Measurements from ENCODE around the gene ARID5A.
"Not testable (repeated sequence)": the region's sequence is repeated elsewhere in the genome, so short reads cannot be mapped to it uniquely, and the experiment has no call there.

ARID5A gene, protein sequence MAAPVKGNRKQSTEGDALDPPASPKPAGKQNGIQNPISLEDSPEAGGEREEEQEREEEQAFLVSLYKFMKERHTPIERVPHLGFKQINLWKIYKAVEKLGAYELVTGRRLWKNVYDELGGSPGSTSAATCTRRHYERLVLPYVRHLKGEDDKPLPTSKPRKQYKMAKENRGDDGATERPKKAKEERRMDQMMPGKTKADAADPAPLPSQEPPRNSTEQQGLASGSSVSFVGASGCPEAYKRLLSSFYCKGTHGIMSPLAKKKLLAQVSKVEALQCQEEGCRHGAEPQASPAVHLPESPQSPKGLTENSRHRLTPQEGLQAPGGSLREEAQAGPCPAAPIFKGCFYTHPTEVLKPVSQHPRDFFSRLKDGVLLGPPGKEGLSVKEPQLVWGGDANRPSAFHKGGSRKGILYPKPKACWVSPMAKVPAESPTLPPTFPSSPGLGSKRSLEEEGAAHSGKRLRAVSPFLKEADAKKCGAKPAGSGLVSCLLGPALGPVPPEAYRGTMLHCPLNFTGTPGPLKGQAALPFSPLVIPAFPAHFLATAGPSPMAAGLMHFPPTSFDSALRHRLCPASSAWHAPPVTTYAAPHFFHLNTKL

DNA sequence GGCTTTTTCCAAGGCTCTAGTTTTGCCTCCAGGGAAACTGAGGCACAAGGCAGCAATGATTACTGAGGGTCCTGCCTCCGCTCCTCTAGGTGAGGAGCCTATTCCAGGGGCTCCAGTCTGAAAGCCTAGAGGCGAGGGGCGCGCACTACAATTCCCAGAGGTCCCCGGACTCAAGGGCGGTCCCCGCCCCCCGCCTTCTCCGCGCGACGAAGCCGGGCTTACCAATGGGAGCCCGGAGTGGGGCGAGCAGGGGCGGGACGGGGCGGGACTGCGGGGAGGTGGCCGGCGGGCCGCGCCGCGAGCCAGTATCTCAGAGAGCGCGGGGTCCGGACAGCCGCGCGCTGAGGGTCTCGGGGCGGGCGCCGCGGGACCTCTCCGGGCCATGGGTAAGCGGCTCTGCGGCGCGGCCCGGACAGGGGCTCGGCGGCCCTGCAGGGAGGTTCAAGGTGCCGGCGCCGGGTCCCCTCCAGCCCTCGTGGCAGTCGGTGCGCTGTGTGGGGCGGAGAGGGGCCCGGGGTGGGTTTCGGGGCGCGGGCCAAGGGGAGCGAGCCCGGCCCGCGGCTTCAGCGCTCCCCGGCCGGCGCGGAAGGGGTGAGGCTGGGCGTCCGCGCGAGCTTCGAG, at the start of gene ARID5A:
Gene ARID5A (plus strand): TSS at position 308 of the 621 bp plus-strand sequence. CDS start 75 bp downstream, at position 383.
- Histone ChIP-seq H3K4me3 (ENCODE audit: low read depth in 1 of 2, low read length in 2 of 2) (peak within 1 kb of the TSS; percentile 61 to 87), H3K27ac (ENCODE audit: low read length) (peak within 1 kb of the TSS; percentile 65), H3K27me3 (ENCODE audit: low read depth, low read length) (no peaks in the 10 kb centered on the region), H3K36me3 (ENCODE audit: control insufficient read depth in 1 of 2, insufficient read depth in 2 of 2, low read length in 2 of 2) (no peaks in the 10 kb centered on the region), H3K4me1 (ENCODE audit: control insufficient read depth in 1 of 2, insufficient read depth in 2 of 2, low read length in 2 of 2) (peaks cover 29 to 52% of the 10 kb centered on the region in 2 donors), H3K9me3 (ENCODE audit: control insufficient read depth in 1 of 2, low read length in 2 of 2) (no peaks in the 10 kb centered on the region)

DNA sequence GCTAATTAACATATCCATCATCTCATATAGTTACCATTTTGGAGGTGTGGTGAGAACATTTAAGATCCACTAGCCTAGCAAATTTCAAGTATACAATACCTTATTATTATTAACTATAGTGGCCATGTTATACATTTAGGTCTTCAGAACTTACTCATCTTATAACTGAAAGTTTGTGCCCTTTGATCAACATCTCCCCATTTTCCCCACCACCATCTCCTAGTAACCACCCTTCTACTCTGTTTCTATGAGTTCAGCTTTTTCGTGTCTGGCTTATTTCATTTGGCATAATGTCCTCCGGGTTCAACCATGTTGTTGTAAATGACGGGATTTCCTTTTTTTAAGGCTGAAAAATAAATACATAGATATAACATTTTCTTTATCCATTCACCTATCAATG, 47.3 kb upstream of the ARID5A start:
- Histone ChIP-seq H3K27me3 (ENCODE audit: low read depth, low read length) (no peaks in the 10 kb centered on the region), H3K4me3 (ENCODE audit: low read depth in 1 of 2, low read length in 2 of 2) (no peak overlapping the region), H3K9me3 (ENCODE audit: control insufficient read depth in 1 of 2, low read length in 2 of 2) (peaks cover 0 to 2% of the 10 kb centered on the region in 2 donors), H3K27ac (ENCODE audit: low read length) (no peak overlapping the region), H3K4me1 (ENCODE audit: control insufficient read depth in 1 of 2, insufficient read depth in 2 of 2, low read length in 2 of 2) (no peaks in the 10 kb centered on the region), H3K36me3 (ENCODE audit: control insufficient read depth in 1 of 2, insufficient read depth in 2 of 2, low read length in 2 of 2) (no peaks in the 10 kb centered on the region)

DNA sequence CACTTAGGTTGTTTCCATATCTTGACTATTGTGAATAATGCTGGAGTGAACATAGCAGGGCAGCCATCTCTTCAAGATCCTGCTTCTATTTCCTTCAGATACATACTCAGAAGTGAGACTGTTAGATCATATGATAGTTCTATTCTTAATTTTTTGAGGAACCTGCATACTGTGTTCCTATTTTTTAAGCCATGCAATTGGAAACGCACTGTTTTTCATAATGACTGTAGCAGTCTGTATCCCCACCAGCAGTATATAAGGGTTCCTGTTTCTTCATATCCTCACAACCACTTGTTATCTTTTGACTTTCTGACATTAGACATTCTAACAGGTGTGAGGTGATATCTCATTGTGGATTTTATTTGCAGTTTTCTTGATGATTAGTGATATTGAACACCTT, 46.9 kb upstream of the ARID5A start:
- peaks cover 0 to 4% of the 10 kb centered on the region in 2 donors for H3K9me3 ChIP-seq (ENCODE audit: control insufficient read depth in 1 of 2, low read length in 2 of 2)
- no peaks in the 10 kb centered on the region for H3K4me1 ChIP-seq (ENCODE audit: control insufficient read depth in 1 of 2, insufficient read depth in 2 of 2, low read length in 2 of 2)
- no peaks in the 10 kb centered on the region for H3K36me3 ChIP-seq (ENCODE audit: control insufficient read depth in 1 of 2, insufficient read depth in 2 of 2, low read length in 2 of 2)
- no peak overlapping the region for H3K4me3 ChIP-seq (ENCODE audit: low read depth in 1 of 2, low read length in 2 of 2)
- no peak overlapping the region for H3K27ac ChIP-seq (ENCODE audit: low read length)
- H3K27me3 ChIP-seq (ENCODE audit: low read depth, low read length) = no peaks in the 10 kb centered on the region

DNA sequence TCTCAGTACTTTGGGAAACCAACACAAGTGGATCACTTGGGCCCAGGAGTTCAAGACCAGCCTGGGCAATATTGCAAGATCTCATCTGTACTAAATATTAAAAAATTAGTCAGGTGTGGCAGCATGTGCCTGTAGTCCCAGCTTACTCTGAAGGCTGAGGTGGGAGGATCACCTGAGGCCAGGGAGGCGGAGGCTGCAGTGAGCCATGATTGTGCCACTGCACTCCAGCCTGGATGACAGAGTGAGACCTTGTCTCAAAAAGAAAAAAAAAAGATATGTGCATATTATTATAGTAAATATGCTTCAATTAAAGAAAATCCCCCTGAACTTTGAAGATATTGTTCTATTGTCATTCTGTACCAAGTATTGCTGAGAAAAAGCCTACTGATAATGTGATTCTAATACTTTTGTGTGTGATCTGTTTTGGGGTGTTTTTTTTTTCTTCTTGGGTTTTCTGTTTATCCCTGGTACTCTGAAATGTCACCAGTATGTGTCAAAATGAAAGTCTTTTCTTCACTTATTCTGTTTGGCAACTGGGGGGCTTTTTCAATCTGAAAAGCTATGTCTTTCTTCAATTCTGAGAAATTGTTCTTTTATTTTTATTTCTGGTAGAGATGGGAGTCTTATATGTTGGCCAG, 44.6 kb upstream of the ARID5A start:
- Histone ChIP-seq H3K4me3 (ENCODE audit: low read depth in 1 of 2, low read length in 2 of 2) (no peak overlapping the region), H3K36me3 (ENCODE audit: control insufficient read depth in 1 of 2, insufficient read depth in 2 of 2, low read length in 2 of 2) (no peaks in the 10 kb centered on the region), H3K9me3 (ENCODE audit: control insufficient read depth in 1 of 2, low read length in 2 of 2) (peaks cover 0 to 7% of the 10 kb centered on the region in 2 donors), H3K27ac (ENCODE audit: low read length) (no peak overlapping the region), H3K27me3 (ENCODE audit: low read depth, low read length) (no peaks in the 10 kb centered on the region), H3K4me1 (ENCODE audit: control insufficient read depth in 1 of 2, insufficient read depth in 2 of 2, low read length in 2 of 2) (no peaks in the 10 kb centered on the region)

DNA sequence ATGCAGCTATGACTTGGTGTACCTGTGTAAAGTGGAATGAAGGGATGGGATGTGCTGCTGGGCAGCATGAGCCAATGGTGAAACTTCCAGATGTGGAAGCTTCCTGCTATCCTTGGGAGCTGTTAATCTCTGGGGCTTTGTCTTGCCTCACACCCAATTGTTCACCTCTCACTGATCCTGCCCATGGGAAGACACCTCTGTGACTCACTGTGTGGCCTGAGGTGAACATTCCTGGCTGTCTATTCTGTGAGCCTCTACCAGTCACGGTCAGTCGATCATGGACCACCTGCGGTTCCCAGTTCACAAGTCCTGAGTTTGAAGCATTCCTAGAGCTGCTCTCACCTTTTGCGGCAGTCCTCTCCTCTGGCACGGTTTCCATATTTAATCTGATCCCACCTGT, 43.5 kb upstream of the ARID5A start:
- H3K4me1 ChIP-seq (ENCODE audit: control insufficient read depth in 1 of 2, insufficient read depth in 2 of 2, low read length in 2 of 2) = no peaks in the 10 kb centered on the region
- peaks cover 0 to 7% of the 10 kb centered on the region in 2 donors for H3K9me3 ChIP-seq (ENCODE audit: control insufficient read depth in 1 of 2, low read length in 2 of 2)
- H3K4me3 ChIP-seq (ENCODE audit: low read depth in 1 of 2, low read length in 2 of 2) = no peak overlapping the region
- no peaks in the 10 kb centered on the region for H3K27me3 ChIP-seq (ENCODE audit: low read depth, low read length)
- no peaks in the 10 kb centered on the region for H3K36me3 ChIP-seq (ENCODE audit: control insufficient read depth in 1 of 2, insufficient read depth in 2 of 2, low read length in 2 of 2)
- H3K27ac ChIP-seq (ENCODE audit: low read length) = no peak overlapping the region

DNA sequence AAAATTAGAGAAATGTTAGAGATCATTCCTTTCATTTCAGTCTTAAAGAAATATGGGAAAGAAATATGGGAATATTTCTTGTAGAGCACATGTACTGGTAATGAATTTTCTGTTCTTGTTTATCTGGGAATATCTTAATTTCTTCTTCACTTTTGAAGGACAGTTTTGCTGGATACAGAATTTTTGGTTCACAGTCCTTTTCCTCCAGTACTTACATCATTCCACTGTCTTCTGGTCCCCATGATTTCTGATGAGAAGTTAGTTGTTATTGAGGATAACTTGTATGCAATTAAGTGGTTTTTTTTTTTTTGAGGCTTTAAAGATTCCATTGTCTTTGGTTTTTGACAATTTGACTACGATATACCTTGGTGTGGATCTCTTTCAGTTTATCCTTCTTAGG, 42.4 kb upstream of the ARID5A start:
- Histone ChIP-seq H3K9me3 (ENCODE audit: control insufficient read depth in 1 of 2, low read length in 2 of 2) (peaks cover 0 to 7% of the 10 kb centered on the region in 2 donors), H3K27me3 (ENCODE audit: low read depth, low read length) (no peaks in the 10 kb centered on the region), H3K4me1 (ENCODE audit: control insufficient read depth in 1 of 2, insufficient read depth in 2 of 2, low read length in 2 of 2) (no peaks in the 10 kb centered on the region), H3K4me3 (ENCODE audit: low read depth in 1 of 2, low read length in 2 of 2) (no peak overlapping the region), H3K36me3 (ENCODE audit: control insufficient read depth in 1 of 2, insufficient read depth in 2 of 2, low read length in 2 of 2) (no peaks in the 10 kb centered on the region), H3K27ac (ENCODE audit: low read length) (no peak overlapping the region)

DNA sequence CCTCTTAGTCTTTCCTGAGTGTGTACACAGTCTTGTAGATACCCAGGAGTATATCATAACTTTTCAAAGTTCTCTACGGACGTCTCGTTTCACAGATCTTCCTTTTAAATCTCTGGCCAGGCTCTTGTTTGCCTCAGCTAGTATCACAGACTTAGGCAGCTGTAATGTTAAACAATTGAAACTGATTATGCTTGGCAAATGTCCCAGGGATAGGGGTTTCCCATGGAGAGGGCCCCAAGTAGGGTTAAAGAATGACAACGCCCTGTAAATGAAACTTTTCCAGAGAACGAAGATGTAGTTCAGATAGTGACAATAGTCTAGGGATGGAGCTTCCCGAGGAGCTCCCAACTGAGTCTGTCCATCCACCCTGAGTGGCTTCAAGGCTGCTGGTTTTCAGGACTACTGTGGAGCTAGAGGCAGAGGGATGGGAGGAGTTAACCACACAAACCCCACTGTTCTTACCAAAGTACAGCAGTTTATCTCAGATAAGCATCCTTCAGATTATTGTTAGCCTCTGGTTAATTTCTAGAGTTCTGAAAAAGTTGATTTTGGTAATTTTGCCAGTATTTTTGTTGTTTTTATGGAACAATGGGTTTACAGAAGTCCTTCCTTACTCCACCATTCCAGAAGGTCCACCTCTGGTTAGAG, 40.4 kb upstream of the ARID5A start:
- Histone ChIP-seq H3K27ac (ENCODE audit: low read length) (no peak overlapping the region), H3K4me3 (ENCODE audit: low read depth in 1 of 2, low read length in 2 of 2) (no peak overlapping the region), H3K36me3 (ENCODE audit: control insufficient read depth in 1 of 2, insufficient read depth in 2 of 2, low read length in 2 of 2) (no peaks in the 10 kb centered on the region), H3K4me1 (ENCODE audit: control insufficient read depth in 1 of 2, insufficient read depth in 2 of 2, low read length in 2 of 2) (no peaks in the 10 kb centered on the region), H3K9me3 (ENCODE audit: control insufficient read depth in 1 of 2, low read length in 2 of 2) (peaks cover 0 to 7% of the 10 kb centered on the region in 2 donors), H3K27me3 (ENCODE audit: low read depth, low read length) (peaks cover 10% of the 10 kb centered on the region)

DNA sequence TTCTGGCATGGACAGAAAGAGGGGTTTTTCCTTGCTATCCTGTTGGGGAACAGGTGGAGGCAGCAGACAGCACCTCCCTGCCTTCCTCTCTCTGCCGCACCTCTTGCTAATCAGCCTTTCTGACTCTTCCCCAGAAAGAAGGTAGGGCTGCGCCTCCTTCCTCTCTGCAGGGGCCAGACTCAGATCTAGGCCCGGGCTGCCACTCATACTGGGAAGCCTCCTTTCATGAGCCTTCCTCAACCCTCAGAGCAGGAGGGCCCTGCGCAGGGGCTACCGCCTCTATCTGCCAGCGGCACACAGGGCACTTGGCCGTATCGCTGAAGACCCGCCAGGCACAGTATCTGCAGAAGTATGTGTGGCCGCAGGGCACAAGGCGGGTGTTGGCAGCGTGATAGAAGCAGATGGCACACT, 38.5 kb upstream of the ARID5A start:
- Histone ChIP-seq H3K27ac (ENCODE audit: low read length) (no peak overlapping the region), H3K27me3 (ENCODE audit: low read depth, low read length) (peaks cover 13% of the 10 kb centered on the region), H3K9me3 (ENCODE audit: control insufficient read depth in 1 of 2, low read length in 2 of 2) (peaks cover 0 to 7% of the 10 kb centered on the region in 2 donors), H3K4me3 (ENCODE audit: low read depth in 1 of 2, low read length in 2 of 2) (no peak overlapping the region), H3K4me1 (ENCODE audit: control insufficient read depth in 1 of 2, insufficient read depth in 2 of 2, low read length in 2 of 2) (peaks cover 3 to 6% of the 10 kb centered on the region in 2 donors), H3K36me3 (ENCODE audit: control insufficient read depth in 1 of 2, insufficient read depth in 2 of 2, low read length in 2 of 2) (no peaks in the 10 kb centered on the region)

DNA sequence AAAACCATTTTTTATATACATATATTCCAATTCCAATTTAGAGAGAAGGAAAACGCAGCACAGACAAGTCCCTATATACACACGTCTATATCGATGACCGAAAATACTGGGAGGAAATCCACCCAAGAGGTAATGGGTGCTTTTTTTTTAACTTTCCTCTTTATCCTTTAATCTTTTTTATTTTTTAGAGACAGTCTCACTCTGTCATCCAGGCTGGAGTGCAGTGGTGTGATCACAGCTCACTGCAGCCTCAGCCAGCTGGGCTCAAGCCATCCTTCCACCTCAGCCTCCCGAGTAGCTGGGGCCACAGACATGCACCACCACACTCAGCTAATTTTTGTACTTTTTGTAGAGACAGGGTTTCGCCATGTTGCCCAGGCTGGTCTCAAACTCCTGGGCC, 37.9 kb upstream of the ARID5A start:
- peaks cover 13% of the 10 kb centered on the region for H3K27me3 ChIP-seq (ENCODE audit: low read depth, low read length)
- not testable (repeated sequence) for H3K4me1 ChIP-seq (ENCODE audit: control insufficient read depth in 1 of 2, insufficient read depth in 2 of 2, low read length in 2 of 2); H3K9me3 ChIP-seq (ENCODE audit: control insufficient read depth in 1 of 2, low read length in 2 of 2); H3K36me3 ChIP-seq (ENCODE audit: control insufficient read depth in 1 of 2, insufficient read depth in 2 of 2, low read length in 2 of 2); H3K27ac ChIP-seq (ENCODE audit: low read length); H3K4me3 ChIP-seq (ENCODE audit: low read depth in 1 of 2, low read length in 2 of 2)

DNA sequence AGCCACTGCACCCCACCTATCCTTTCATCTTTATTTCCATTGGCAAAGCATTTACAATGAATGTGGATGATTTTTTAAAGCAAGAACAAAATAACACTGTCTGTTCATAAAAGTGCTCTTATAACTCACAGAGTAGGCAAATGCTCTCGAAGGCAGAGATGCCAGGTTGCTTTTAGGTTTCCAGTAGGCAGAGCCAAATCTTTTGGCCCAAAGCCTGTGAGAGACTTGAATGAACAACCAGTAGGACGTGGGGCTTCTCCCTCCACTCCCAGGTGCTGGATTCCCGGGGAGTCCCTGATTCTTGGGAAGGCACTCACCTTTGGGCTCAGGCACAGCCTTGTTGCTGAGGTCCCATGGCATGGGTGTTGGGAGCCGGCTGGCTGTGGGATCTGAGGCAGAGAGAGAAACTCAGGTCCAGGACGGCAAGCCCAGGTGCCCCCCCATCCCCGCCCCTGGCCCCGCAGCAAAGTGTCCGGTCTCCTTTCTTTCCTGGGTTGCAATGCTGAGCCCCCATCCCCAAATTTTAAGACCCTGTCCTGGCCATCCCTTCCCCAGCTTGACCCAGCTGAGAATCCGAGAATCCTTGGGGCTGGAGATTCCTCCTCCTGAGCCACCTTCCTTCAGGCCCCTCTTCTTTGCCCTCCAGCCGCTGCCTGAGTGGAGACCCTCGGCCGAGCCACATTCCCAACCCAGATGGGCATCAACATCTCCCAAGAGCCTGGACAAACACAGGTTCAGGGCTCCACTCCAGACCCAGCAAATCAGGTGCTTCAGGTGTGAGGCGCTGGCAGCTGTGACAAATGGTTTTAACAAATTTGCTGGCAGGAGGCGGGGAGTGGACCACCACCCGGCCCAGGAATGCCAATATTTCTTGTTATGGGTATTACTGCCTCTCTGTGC, 37.2 kb upstream of the ARID5A start:
- Histone ChIP-seq H3K27ac (ENCODE audit: low read length) (no peak overlapping the region), H3K27me3 (ENCODE audit: low read depth, low read length) (peaks cover 13% of the 10 kb centered on the region), H3K4me3 (ENCODE audit: low read depth in 1 of 2, low read length in 2 of 2) (no peak overlapping the region), H3K36me3 (ENCODE audit: control insufficient read depth in 1 of 2, insufficient read depth in 2 of 2, low read length in 2 of 2) (no peaks in the 10 kb centered on the region), H3K4me1 (ENCODE audit: control insufficient read depth in 1 of 2, insufficient read depth in 2 of 2, low read length in 2 of 2) (peaks cover 3 to 6% of the 10 kb centered on the region in 2 donors), H3K9me3 (ENCODE audit: control insufficient read depth in 1 of 2, low read length in 2 of 2) (peaks cover 0 to 5% of the 10 kb centered on the region in 2 donors)

Measured in muscle layer of duodenum (tissue), 2 donors.